Activated naive CD8-positive, alpha-beta T cell treated with anti-CD3 and anti-CD28 coated beads for 36 hours (primary cell): ENCODE results near the gene TAL1. TPM values are rescaled to one million over a fixed set of nuclear protein-coding genes. Genes with fewer than 3 reads are reported as not detected.

ENCODE experiments used
- DNase-seq: peaks from one replicate; pipeline ENCODE4 v3.0.0; 2021
- H3K27ac Mint-ChIP-seq: one replicate; pipeline ENCODE4 v1.8.0; 2022; ENCODE audit warnings: mild to moderate bottlenecking, moderate library complexity, mixed read lengths
- H3K27me3 Mint-ChIP-seq: one replicate; pipeline ENCODE4 v1.8.0; 2022; ENCODE audit warnings: mild to moderate bottlenecking, mixed read lengths
- H3K36me3 Mint-ChIP-seq: one replicate; pipeline ENCODE4 v1.8.0; 2021; ENCODE audit warnings: mild to moderate bottlenecking, mixed read lengths
- H3K4me1 Mint-ChIP-seq: one replicate; pipeline ENCODE4 v1.8.0; 2021; ENCODE audit warnings: mixed read lengths
- H3K4me3 Mint-ChIP-seq: one replicate; pipeline ENCODE4 v1.8.0; 2022; ENCODE audit warnings: mild to moderate bottlenecking, moderate library complexity, mixed read lengths
- H3K9me3 Mint-ChIP-seq: one replicate; pipeline ENCODE4 v1.8.0; 2022; ENCODE audit warnings: mixed read lengths
- total RNA-seq, 2 experiments: library from RNA; stranded (reverse); gene quantifications; one replicate each; pipeline ENCODE4 v1.2.3, GENCODE V29; 2021

Gene TAL1
- total RNA-seq, 2 experiments from 2014 or later: not detected

DNA sequence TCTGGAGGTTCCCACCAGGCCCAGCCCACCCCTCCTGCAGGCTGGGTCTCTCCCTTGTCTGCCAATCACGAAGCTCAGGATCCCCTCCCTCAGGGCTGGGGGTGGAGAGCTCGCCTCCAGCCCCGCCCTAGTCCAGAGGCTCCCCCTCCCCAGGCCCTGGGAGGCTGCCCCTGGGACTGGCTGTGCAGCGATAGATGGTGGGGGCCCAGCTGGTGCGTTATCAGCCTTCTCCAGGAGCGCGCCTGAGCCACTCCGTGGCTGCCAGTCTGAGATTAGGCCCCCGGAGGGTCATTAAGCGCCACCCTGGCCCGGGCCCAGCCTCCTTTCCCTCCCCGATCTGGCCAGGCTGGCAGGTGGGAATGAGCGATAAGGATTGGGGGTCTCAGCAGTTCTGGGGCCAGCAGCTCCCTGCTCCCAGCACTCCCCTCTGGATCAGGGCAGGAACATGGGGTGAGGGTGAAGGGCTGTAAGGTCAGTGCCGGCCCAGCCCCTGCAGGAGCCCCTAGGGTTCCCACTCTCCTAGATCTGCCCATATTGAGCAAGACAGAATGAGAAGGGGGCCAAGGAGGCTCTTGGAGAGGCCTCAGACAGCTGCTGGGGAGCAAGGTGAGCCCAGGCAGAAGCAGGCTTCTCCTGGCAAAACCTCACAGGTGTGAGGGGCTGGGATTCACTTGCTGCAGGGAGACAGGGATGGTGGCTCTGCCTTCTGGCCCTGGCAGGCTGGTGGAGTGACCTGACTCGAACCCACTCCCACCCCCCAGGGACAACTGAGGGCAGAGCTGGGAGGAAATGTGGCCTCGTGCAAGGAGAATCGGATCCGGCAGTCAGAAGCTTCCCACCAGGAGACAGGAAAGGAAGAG lies 50.7 kb downstream of the TAL1 start:
- DNase-seq: no peak
- H3K36me3 Mint-ChIP-seq: no peaks in the 10 kb centered on the region
- H3K27me3 Mint-ChIP-seq: peaks cover 47% of the 10 kb centered on the region
- H3K4me3 Mint-ChIP-seq: no peak overlapping the region
- H3K9me3 Mint-ChIP-seq: no peaks in the 10 kb centered on the region
- no peak overlapping the region for H3K27ac Mint-ChIP-seq
- H3K4me1 Mint-ChIP-seq: peaks cover 7% of the 10 kb centered on the region

DNA sequence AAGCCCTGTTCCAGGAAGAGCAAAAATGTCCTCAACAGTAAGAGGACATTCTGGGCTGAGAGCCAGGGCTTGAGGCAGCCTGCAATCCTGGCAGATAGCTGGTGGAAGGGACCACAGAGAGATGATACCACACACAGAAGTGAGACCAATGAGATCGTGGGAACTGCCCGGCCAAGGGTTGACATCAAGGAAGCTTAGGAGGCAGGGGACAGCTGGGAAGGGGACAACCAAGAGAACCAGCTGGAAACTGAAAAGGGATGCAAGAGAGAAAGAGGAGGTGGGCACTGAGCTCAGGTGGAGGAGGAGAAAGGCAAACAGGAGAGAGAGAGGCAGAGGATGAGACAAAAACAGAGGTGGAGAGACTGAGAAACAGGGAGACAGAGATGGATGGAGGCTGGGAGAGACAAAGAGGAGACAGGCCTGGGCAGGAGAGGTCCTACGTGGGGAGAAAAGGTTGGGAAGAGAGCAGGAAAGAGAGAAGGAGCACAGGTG lies 51.4 kb downstream of the TAL1 start:
- Mint-ChIP-seq H3K9me3 (no peaks in the 10 kb centered on the region), H3K36me3 (no peaks in the 10 kb centered on the region), H3K27ac (no peak overlapping the region), H3K4me3 (no peak overlapping the region), H3K4me1 (peaks cover 7% of the 10 kb centered on the region), H3K27me3 (peaks cover 53% of the 10 kb centered on the region)
- DNase-seq: no peak

DNA sequence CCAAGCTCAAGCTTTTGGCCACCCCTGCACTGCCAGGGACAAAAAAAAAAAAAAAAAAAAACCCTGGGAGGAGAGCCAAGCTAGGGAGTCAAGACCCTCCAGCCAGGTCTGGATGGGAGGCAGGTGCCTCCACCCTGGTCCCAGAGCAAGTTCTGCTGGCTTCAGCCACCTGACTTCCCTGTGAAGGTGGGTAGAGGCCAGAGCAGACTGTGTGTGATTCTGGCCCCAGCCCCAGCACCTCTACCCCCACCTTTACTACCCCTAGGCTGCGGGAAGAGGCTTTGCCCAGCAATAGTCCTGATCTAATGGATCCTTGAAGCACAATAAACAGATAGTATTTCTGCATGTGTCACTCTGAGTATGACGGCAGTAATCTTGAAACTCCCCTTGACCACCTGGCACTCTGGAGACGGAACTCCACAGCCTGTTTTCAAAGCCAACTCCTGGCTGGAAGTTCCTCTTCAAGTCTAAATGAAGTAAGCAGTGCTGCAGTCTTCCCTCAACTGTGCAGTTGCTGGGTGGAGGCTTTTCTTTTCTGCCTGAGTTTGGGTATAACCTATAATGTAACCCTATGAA lies 51.9 kb downstream of the TAL1 start:
- no peak for DNase-seq
- H3K27me3 Mint-ChIP-seq: peaks cover 58% of the 10 kb centered on the region
- no peak overlapping the region for H3K4me3 Mint-ChIP-seq
- no peaks in the 10 kb centered on the region for H3K9me3 Mint-ChIP-seq
- peaks cover 10% of the 10 kb centered on the region for H3K4me1 Mint-ChIP-seq
- H3K27ac Mint-ChIP-seq: no peak overlapping the region
- no peaks in the 10 kb centered on the region for H3K36me3 Mint-ChIP-seq

DNA sequence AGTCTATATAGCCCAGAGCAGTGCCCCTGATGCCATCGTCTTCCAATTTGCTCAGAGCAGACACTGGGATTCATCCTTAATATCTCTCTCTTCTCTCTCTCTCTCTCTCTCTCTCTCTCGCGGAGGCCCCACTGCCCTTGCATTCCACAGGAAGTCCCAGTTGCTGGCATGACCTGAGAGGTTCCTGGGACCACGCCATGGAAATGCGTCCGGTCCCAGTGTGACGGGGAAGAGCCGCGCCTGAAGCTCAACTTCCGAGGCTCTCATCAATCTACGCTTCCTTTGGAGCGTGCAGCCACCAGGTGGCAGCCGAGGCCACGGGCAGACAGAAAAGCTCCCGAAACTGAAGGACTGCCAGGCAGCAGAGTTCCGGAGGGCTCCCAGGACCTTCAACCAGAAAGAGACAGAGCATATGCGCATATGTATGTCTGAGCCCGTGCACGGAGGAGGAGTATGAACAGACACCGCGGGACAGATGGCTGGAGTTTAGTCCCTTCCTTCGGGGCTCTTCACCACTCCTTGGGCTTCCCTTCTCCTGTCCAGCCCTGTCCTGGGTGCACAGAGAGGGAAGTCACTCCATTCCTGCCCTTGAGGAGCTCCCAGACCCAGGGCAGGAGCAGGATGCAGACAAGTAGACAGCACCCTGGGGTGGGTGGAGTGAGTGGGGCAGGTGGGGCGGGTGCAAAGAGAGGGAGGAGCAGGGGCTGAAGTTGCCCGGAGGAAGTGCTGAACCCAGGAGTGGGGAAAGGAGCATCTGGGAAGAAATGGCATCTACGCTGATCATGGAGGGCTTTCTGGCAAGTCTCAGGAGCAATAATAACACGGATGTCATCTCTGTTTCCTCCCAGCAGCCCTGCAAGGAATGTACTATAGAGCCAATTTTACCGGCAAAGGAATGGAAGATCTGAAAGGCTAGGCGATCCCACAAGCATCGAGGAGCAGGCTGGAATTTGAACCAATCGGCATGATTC lies 52.7 kb downstream of the TAL1 start:
- DNase-seq: peak; percentile 84
- Mint-ChIP-seq H3K27me3 (peaks cover 60% of the 10 kb centered on the region), H3K36me3 (no peaks in the 10 kb centered on the region), H3K9me3 (no peaks in the 10 kb centered on the region), H3K4me3 (peak overlapping the region; percentile 89), H3K27ac (peak overlapping the region; percentile 82), H3K4me1 (peaks cover 11% of the 10 kb centered on the region)

DNA sequence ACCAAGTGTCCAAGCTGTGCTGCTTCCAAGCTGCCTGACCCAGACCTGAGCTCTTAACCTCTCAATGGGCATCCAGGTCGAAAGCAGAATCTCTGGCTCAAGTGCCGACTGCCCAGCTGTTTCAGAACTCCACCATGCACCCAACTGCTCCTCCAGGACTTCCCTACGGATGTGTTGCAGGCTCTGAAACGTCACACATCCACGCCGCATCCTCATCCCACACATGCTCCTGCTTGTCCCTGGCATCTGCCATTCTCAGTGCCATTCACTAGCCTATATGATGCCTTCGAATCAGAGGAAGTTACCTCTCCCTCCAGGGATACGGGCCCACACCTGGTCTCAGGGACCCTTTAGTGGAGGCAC lies 53.4 kb downstream of the TAL1 start:
- Mint-ChIP-seq H3K4me1 (peaks cover 11% of the 10 kb centered on the region), H3K36me3 (no peaks in the 10 kb centered on the region), H3K9me3 (no peaks in the 10 kb centered on the region), H3K27ac (no peak overlapping the region), H3K27me3 (peaks cover 66% of the 10 kb centered on the region), H3K4me3 (peak overlapping the region; percentile 89)
- no peak for DNase-seq

DNA sequence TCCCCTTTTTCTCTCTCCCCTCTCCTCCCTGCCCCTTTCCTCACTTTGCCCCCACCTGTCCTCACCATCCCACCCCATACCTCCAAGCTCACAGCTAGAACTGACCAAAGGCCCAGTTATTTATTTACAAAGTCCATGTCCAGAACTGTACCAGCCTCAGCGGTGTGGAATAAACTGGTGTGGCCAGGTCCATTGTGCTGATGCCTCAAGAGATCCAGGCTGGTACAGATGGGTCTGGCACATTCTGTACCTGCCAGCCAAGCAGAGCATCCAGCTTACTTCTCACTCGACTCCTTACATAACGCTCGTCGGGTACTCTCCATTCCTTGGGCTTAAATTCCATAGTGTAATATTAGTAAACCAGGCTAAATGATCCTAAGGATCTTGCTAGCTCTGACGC lies 54.0 kb downstream of the TAL1 start:
- Mint-ChIP-seq H3K4me3 (no peak overlapping the region), H3K9me3 (no peaks in the 10 kb centered on the region), H3K4me1 (peaks cover 11% of the 10 kb centered on the region), H3K27me3 (peaks cover 65% of the 10 kb centered on the region), H3K27ac (no peak overlapping the region), H3K36me3 (no peaks in the 10 kb centered on the region)
- no peak for DNase-seq

DNA sequence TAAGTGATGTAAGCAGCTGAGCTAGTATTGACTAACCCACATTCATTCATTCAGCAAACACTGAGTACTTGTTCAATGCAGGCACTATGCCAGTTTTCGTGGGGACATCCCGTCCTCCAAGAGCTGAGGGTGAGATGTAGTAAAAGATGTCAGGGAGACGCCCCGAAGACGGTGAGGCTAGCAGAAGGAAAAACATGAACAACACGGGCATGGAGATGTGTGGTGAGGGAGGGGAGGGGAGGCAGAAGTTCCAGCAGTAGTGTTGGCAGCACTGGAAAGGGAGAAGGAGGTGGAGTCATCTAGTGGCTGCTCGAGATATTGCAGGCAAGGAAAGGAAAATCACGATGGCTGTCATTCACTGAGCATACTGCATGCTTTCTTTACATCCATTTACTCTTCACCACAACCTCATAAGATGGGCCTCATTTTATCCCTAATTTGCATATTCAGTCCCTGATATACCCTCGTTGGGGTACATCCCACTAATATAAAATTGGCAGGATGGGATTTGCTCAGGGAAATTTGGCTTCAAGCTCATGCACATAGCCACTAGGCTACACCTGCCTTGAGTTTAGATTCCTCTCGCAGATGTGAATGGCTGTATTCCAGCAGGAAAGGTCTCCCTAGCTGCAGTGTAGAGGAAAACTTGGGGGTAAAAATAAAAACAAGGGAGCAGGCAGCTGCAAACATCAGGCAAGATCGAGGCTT lies 56.6 kb downstream of the TAL1 start:
- no peaks in the 10 kb centered on the region for H3K36me3 Mint-ChIP-seq
- H3K27me3 Mint-ChIP-seq: peaks cover 60% of the 10 kb centered on the region
- H3K9me3 Mint-ChIP-seq: peaks cover 2% of the 10 kb centered on the region
- no peak overlapping the region for H3K4me3 Mint-ChIP-seq
- peaks cover 11% of the 10 kb centered on the region for H3K4me1 Mint-ChIP-seq
- DNase-seq: peak; percentile 39
- no peak overlapping the region for H3K27ac Mint-ChIP-seq

DNA sequence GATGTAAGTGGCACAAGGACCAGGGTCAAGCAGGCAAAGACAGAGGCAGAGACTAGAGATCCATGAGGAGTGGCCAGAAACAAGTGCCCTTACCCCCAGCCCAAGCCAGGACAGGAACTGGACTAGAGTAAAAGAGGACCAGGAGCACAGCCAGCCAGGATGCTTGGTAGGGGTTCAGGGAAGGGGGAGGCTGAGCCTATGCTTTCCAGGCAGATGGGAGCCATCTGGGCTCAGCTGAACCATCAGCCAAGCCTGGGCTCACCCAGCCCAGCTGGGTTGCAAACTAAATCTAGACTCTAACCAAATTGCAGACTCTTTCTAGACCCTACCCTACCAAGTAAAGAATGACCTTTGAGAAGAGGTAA lies 57.4 kb downstream of the TAL1 start:
- no peak overlapping the region for H3K4me3 Mint-ChIP-seq
- no peak for DNase-seq
- peaks cover 2% of the 10 kb centered on the region for H3K9me3 Mint-ChIP-seq
- H3K4me1 Mint-ChIP-seq: peaks cover 10% of the 10 kb centered on the region
- no peaks in the 10 kb centered on the region for H3K36me3 Mint-ChIP-seq
- no peak overlapping the region for H3K27ac Mint-ChIP-seq
- H3K27me3 Mint-ChIP-seq: peaks cover 54% of the 10 kb centered on the region

DNA sequence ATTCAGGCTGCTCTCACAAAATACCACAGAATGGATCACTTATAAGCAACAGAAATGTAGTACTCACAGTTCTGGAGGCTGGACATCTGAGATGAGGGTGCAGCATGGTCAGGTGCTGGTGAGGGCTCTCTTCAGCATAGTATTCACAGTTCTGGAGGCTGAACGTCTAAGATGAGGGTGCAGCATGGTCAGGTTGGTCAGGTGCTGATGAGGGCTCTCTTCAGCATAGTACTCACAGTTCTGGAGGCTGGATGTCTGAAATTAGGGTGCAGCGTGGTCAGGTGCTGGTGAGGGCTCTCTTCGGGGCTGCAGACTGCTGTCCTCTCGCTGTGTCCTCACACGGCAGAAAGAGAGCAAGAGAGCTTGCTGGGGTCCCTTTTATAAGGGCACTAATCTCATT lies 59.2 kb downstream of the TAL1 start:
- H3K4me3 Mint-ChIP-seq: no peak overlapping the region
- no peak overlapping the region for H3K27ac Mint-ChIP-seq
- DNase-seq: no peak
- peaks cover 51% of the 10 kb centered on the region for H3K27me3 Mint-ChIP-seq
- peaks cover 2% of the 10 kb centered on the region for H3K9me3 Mint-ChIP-seq
- H3K36me3 Mint-ChIP-seq: no peaks in the 10 kb centered on the region
- peaks cover 4% of the 10 kb centered on the region for H3K4me1 Mint-ChIP-seq

Other genes with a start within 250 kb of the TAL1 start
- gene CYP4X1, start 208.6 kb downstream of the TAL1 start, total RNA-seq: not detected
- gene CYP4Z1, start 165.0 kb downstream of the TAL1 start, total RNA-seq: not detected
- not detected for gene CYP4A22, start 94.8 kb downstream of the TAL1 start, total RNA-seq
- not detected for gene PDZK1IP1, start 42.2 kb downstream of the TAL1 start, total RNA-seq
- gene STIL, start 81.9 kb upstream of the TAL1 start, total RNA-seq: 10 to 100 TPM; 28.0 to 28.2 TPM
- gene CMPK1, start 101.6 kb upstream of the TAL1 start, total RNA-seq: 100 to 1,000 TPM; 101 to 102 TPM
- not detected for gene FOXE3, start 184.1 kb upstream of the TAL1 start, total RNA-seq
- under 1 TPM in 1 of 2 experiments, not detected in 1; 0.04 TPM for gene FOXD2, start 205.8 kb upstream of the TAL1 start, total RNA-seq